Measurements from ENCODE around the gene KCTD17. TPM values are rescaled to one million over a fixed set of nuclear protein-coding genes. Genes with fewer than 3 reads are reported as not detected.
A peak's percentile ranks its signal among the peaks of the same experiment; 100 is the strongest.

KCTD17 gene
- total and polyA plus RNA-seq, 2 of the 13 experiments (the other 11 are each of a cell fraction or from before 2014, with no cell fraction given): 5.3 to 11.7 TPM

DNA sequence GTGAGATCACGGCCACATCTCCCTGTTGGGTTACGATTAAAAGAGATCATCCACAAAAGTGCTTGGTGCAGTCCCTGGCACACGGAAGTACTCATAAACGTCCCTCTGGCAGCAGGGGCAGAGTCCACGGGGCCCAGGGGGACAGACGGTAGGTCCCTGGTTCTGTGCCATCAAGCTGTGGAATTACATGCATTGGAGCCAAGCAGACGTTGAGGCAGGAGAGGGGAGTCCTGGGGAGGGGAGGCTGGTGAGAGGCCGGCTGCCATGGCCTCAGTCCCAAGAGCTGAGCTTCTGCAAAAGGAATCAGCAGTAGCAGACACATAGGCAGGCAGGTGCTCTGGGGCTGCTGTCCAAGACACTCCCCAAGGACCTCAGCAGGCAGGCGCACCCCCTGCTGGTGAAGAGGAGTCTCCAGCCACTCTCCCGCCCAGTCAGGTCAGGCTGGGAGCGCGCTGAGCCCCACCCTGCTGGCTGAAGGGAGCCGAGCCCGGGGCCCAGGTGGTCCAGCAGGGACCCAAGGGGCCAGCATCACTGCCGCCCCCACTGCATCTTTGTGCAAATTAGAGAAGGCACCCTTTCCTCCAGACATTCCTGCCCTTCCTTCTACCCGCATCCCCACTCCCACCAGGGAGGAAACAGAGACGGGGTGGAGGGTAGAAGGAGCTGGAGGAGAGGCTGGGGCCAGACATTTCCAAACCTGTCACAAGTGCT, 7.6 kb upstream of the KCTD17 start (continued):
- TF ChIP-seq, protein P1, sequence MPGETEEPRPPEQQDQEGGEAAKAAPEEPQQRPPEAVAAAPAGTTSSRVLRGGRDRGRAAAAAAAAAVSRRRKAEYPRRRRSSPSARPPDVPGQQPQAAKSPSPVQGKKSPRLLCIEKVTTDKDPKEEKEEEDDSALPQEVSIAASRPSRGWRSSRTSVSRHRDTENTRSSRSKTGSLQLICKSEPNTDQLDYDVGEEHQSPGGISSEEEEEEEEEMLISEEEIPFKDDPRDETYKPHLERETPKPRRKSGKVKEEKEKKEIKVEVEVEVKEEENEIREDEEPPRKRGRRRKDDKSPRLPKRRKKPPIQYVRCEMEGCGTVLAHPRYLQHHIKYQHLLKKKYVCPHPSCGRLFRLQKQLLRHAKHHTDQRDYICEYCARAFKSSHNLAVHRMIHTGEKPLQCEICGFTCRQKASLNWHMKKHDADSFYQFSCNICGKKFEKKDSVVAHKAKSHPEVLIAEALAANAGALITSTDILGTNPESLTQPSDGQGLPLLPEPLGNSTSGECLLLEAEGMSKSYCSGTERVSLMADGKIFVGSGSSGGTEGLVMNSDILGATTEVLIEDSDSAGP (CRISPR knock-in tag; IDR thresholded peaks at IDR 0.05; ENCODE audit: borderline replicate concordance): peak; percentile 71; the same call in 1 of the 2 replicates
- TF ChIP-seq ZNF589 (CRISPR knock-in tag; conservative IDR thresholded peaks at IDR 0.05): 0 out of 2 replicates have a peak, but pooled peaks have one; percentile 46
- TF ChIP-seq WIZ (CRISPR knock-in tag; IDR thresholded peaks at IDR 0.05): no peak
- TF ChIP-seq REPIN1 (CRISPR knock-in tag; IDR thresholded peaks at IDR 0.05; ENCODE audit: borderline replicate concordance, low read depth): peak; percentile 84; the same call in 1 of the 2 replicates
- TF ChIP-seq ZNF335 (CRISPR knock-in tag; IDR thresholded peaks at IDR 0.05): no peak
- TF ChIP-seq ZNF652 (CRISPR knock-in tag; IDR thresholded peaks at IDR 0.05; ENCODE audit: borderline replicate concordance, low read depth): no peak
- no peak for TF ChIP-seq ZNF564 (CRISPR knock-in tag; IDR thresholded peaks at IDR 0.05)
- TF ChIP-seq PRMT3 (CRISPR knock-in tag; IDR thresholded peaks at IDR 0.05; ENCODE audit: borderline replicate concordance, low read depth): no peak
- TF ChIP-seq RXRA (CRISPR knock-in tag; IDR thresholded peaks at IDR 0.05): peak; percentile 54; the same call in 1 of the 2 replicates
- 0 out of 2 replicates have a peak, but pooled peaks have one; percentile 47 for TF ChIP-seq RFXANK (CRISPR knock-in tag; IDR thresholded peaks at IDR 0.05)
- TF ChIP-seq ZNF772 (CRISPR knock-in tag; IDR thresholded peaks at IDR 0.05): no peak; the same call in 1 of the 2 replicates
- peak; percentile 36 for TF ChIP-seq FOXA3 (CRISPR knock-in tag; IDR thresholded peaks at IDR 0.05)
- no peak for TF ChIP-seq ATRX (CRISPR knock-in tag; IDR thresholded peaks at IDR 0.05; ENCODE audit: borderline replicate concordance)
- TF ChIP-seq NONO (IDR thresholded peaks at IDR 0.05): no peak
- peak; percentile 89 for TF ChIP-seq NONO (CRISPR knock-in tag; conservative IDR thresholded peaks at IDR 0.05)
- TF ChIP-seq ZNF24 (IDR thresholded peaks at IDR 0.05): no peak
- TF ChIP-seq THYN1 (CRISPR knock-in tag; IDR thresholded peaks at IDR 0.05; ENCODE audit: borderline replicate concordance, low read depth): no peak
- no peak for TF ChIP-seq GABPA (IDR thresholded peaks at IDR 0.05; ENCODE audit: low read depth, low read length)
- peak; percentile 53; the same call in 1 of the 2 replicates for TF ChIP-seq GABPA (CRISPR knock-in tag; IDR thresholded peaks at IDR 0.05; ENCODE audit: low read depth)
- TF ChIP-seq ARNT2 (CRISPR knock-in tag; IDR thresholded peaks at IDR 0.05; ENCODE audit: low read depth): 0 out of 2 replicates have a peak, but pooled peaks have one; percentile 63
- TF ChIP-seq NFYB (CRISPR knock-in tag; IDR thresholded peaks at IDR 0.05): no peak
- no peak for TF ChIP-seq ZNF616 (CRISPR knock-in tag; IDR thresholded peaks at IDR 0.05; ENCODE audit: low read depth)
- TF ChIP-seq ZFY (CRISPR knock-in tag; IDR thresholded peaks at IDR 0.05): peak; percentile 48; the same call in 1 of the 2 replicates
- TF ChIP-seq KDM5B (CRISPR knock-in tag; IDR thresholded peaks at IDR 0.05; ENCODE audit: borderline replicate concordance): no peak; the same call in 1 of the 2 replicates
- peak; percentile 12; the same call in 1 of the 2 replicates for TF ChIP-seq TBX2 (CRISPR knock-in tag; IDR thresholded peaks at IDR 0.05; ENCODE audit: borderline replicate concordance)
- TF ChIP-seq SALL1 (CRISPR knock-in tag; IDR thresholded peaks at IDR 0.05): peak; percentile 77
- TF ChIP-seq, protein P2, sequence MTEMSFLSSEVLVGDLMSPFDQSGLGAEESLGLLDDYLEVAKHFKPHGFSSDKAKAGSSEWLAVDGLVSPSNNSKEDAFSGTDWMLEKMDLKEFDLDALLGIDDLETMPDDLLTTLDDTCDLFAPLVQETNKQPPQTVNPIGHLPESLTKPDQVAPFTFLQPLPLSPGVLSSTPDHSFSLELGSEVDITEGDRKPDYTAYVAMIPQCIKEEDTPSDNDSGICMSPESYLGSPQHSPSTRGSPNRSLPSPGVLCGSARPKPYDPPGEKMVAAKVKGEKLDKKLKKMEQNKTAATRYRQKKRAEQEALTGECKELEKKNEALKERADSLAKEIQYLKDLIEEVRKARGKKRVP (CRISPR knock-in tag; IDR thresholded peaks at IDR 0.05): peak in 1 of 2 experiments; percentile 57; a peak in 1 of 4 replicates
- no peak for TF ChIP-seq ZNF180 (CRISPR knock-in tag; IDR thresholded peaks at IDR 0.05; ENCODE audit: borderline replicate concordance, low read depth)
- peak; percentile 47 for TF ChIP-seq RBM39 (IDR thresholded peaks at IDR 0.05; ENCODE audit: low read depth, low read length, poor library complexity, severe bottlenecking)
- no peak; the same call in 1 of the 2 replicates for TF ChIP-seq ZNF263 (CRISPR knock-in tag; IDR thresholded peaks at IDR 0.05)
